Activated CD8-positive, alpha-beta memory T cell treated with anti-CD3 and anti-CD28 coated beads for 4 hours (primary cell): ENCODE measurements around the gene ITPA.

ENCODE experiments used
- DNase-seq, 2 donors: peaks; one replicate each; pipeline ENCODE4 v3.0.0-alpha.2; 2020; ENCODE audit warnings: low read depth in 2 of 2

Gene ITPA

DNA sequence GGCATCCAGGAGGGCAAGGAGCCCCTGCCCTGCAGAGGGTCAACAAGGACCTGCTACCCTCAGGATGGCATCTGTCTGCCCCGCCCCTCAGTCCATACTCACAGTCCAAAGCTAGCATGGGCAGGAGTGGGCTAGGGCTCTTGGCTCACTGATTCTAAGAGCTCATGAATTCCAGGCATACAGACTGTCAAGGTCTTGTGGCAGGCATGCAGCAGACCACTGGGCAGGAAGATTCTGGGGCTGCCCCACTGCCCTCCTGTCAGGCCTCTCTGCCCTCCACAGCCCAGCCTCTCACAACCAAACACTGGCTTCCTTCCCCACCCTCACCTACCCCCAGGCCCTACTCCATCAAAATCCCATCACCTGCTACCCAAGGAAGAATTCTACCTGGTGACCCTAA lies 35.3 kb downstream of the ITPA start:
- DNase-seq = no peak

DNA sequence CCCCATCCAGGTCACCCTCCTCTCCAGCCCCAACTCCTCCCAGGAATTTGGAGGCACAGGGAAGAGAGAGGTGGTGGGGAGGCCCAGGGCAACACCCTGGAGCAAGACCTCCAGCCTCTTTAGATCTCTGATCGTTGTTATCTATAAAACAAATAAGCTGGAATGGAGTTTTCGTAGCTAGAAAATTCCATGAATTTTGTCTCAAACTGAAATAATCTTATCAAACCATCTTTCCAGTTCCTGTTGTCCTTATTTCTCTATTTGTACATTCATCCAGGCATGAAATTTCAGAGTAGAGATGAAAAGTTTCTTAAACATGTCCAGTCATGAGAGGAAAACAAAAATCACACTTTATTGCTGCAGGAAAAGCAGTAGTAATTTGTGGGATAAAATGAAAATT lies 35.9 kb downstream of the ITPA start:
- DNase-seq = no peak

DNA sequence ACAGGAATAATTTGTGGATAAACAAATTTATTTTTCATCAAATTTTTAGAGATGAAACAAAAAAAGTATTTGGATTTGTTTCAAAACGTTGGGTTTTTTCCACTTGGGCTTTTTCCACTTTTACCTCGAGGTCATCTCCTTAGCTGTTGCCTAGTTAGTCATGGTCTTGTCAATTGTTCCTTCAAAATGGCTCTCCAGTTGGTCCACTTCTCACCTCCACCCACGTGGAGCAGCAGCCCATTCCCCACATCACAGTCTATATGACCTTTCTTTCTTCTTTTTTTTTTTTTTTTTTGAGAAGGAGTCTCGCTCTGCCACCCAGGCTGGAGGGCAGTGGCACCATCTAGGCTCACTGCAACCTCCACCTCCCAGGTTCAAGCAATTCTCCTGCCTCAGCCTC lies 36.4 kb downstream of the ITPA start:
- no peak for DNase-seq

- DNase-seq = no peak
These were observed 37.4 kb downstream of the ITPA start for GRCh38 chr20:3246682-3247081.

DNA sequence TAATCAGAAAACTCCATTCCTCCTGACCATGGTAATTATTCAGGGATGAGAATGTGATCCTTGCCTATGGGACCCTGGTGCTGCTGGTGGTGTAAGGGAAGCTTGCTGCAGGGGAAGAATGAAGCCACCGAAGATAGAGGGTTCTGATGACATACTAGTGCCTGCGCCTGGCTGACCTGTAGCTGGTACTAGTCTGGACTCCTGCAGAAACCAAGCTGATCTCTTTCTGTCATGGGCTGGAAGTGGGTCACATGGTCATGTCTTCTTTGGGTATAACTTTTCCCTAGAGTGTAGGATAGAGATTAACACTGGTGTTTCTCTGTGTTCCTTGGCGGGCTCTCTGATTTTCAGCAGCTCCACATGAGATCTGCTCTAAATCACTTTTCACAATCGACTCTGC lies 38.3 kb downstream of the ITPA start:
- DNase-seq = no peak

DNA sequence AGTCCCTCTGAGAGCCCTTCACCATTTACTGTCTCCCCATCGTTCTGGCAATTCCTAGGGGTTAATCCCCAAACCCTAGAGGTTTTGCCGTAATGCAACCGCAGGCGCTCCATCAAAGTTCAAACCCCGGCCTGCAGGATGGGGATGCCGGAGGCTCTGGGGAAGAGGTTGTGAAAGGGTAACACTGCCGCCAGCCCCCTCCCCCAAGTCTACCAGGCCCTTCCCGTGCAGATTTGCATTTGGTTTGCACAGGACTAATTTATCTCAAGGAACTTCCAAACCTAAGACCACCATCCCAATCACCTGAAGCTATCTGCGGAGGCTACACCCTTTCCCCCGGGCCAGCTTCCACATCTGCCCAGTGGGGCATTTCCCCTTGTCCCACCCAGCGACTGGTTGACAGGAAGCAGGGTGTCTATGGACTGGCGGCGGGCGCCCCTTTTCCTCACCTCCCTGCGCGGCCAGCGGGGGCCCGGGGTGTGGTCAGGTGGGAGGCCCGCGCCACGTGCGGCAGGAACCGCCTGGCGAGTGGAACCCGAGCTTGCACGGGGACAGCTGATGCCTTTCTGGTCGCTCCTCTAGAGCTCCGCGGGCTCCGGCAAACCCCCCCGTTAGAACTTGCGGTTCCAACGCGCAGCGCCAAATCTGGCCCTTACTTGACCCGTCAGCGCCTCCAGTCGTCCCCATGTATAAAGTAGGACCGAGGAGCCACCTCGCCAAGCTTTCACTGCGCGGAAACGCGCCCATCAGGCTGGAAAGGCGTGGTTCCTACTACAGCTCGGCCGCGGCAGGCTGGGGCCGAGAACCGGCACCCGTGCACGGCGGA lies 39.1 kb downstream of the ITPA start:
- DNase-seq = no peak

GRCh38 chr20:3248993-3249347 lies 39.7 kb downstream of the ITPA start:
- DNase-seq = no peak

DNA sequence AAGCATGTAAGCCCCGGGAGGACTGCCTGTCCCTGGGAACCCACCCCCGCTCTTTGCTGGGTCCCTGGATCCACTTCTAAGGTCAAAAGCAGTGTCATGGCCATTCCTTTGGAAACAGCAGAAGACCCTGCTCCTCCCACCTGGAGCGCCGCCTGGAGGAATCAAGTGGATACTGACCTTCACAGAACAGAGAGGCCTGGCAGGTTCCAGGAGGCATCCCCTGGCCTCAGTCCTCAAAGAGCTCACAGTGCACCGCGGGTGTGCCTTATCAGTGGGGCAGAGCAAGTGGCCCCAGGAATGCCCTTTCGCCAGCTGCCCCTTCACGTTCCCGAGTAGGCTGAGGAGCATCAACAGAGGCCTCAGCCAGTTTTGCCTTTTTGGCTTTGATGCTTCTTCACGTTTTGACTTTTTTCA lies 40.8 kb downstream of the ITPA start:
- no peak for DNase-seq

DNA sequence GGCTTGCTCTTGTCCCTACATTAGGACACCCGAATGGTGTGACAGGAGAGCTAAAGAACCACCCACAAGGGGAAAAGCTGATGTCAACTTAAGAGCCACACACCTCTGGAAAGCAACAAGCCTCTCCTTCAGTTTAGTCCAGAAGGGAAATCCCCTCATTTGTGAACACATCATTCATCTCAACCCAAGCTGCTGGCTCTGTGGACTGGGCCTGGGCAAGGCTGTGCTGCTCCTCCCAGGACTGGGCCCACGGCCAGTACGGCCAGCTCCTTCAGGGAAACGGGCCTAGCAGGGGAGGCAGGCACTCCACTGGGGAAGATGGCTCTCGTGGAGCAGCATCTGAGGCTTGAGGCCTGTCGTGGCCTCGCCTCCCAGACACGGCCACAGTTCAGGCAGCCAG lies 42.5 kb downstream of the ITPA start:
- no peak for DNase-seq

GRCh38 chr20:3255728-3256127 lies 46.4 kb downstream of the ITPA start:
- no peak for DNase-seq

- no peak for DNase-seq
These were observed 49.1 kb downstream of the ITPA start for GRCh38 chr20:3258429-3258828.

GRCh38 chr20:3262566-3262965 lies 53.3 kb downstream of the ITPA start:
- DNase-seq = no peak

GRCh38 chr20:3270051-3270450 lies 60.8 kb downstream of the ITPA start:
- no peak for DNase-seq

DNA sequence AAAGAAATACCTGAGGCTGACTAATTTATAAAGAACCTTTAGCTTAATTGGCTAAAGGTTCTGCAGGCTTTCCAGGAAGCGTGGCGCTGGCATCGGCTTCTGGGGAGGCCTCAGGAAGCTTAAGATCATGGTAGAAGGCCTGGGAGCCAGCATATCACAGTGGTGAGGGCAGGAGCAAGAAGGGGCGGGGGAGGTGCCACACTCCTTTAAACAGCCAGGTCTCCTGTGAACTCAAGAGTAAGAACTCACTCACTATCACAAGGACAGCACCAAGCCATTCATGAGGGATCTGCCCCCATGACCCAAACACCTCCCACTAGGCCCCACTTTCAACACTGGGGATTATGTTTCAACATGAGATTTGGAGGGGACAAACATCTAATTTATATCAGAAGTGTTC lies 64.1 kb downstream of the ITPA start:
- DNase-seq = no peak
